ENCODE measurements around the gene GBX2. TPM values are rescaled to one million over a fixed set of nuclear protein-coding genes. Genes with fewer than 3 reads are reported as not detected.

The GBX2 gene
- total RNA-seq, 2 donors from 2014 or later, result not detected

GRCh38 chr2:236180076-236180816 is 12.1 kb upstream of the GBX2 start:
- ATAC-seq, result no peak
- Histone ChIP-seq H3K4me3 (no peak overlapping the region), H3K4me1 (peaks cover 27% of the 10 kb centered on the region), H3K27ac (no peak overlapping the region), H3K36me3 (replicated peaks in 1 of 2; ENCODE audit: insufficient read depth in 1 of 2, low read depth in 2 of 2) (no peaks in the 10 kb centered on the region), H3K27me3 (peaks cover 0 to 40% of the 10 kb centered on the region in 2 donors), H3K9me3 (peaks cover 0 to 4% (median 0%) of the 10 kb centered on the region in 3 donors)
- DNase-seq, result no peak
- WGBS, 2 donors, result 11 to 21% methylated on average over 12 of the region's 12 CpGs
- intact Hi-C loops (cut with DNase I), result no loop called here
- TF ChIP-seq CTCF (IDR thresholded peaks at IDR 0.05) (no peak), POLR2A (IDR thresholded peaks at IDR 0.05) (no peak)

DNA sequence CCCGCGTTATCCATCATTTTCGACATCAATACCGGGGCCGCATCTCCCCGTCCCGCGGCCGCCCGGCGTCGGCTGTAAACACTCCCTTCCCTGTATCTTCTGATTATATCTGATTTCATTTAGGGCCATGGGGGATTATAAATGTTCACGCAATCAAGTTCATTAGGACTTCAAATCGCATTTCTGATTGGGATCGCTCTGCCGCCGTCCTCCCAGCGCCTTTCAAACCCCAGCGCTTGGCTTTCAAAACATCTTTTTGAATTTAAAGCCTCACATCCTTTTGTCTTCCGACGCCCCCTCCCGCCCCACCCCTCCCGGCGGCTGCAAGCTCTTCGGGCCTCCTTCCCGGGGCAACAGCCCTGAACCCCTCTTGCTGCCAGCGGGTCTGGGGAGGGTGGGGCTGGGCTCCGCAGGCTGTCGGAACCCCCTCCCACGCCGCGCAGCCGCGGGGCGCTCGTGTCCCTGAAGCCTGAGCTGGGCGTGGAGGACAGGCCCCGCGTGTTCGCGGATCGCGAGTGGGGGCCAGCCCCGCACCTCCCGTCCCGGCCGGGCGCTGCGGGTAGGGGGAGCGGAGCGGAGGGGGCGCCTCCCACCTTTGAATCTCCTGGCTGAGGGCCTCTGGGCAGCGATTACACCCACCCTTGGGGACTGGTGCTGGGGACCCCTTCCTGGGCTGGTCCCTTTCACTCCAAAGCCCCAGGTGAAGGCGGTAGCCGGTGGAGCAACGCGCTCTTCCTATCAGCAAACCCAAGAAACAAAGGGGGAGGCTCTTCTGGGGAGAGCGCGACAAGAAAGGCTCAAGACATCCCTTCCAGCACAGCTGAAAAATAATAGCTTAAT is 11.3 kb upstream of the GBX2 start:
- Histone ChIP-seq H3K4me1 (peaks cover 27% of the 10 kb centered on the region), H3K27me3 (peaks cover 0 to 40% of the 10 kb centered on the region in 2 donors), H3K27ac (no peak overlapping the region), H3K9me3 (no peaks in the 10 kb centered on the region), H3K4me3 (no peak overlapping the region), H3K36me3 (replicated peaks in 1 of 2; ENCODE audit: insufficient read depth in 1 of 2, low read depth in 2 of 2) (no peaks in the 10 kb centered on the region)
- intact Hi-C loops (cut with DNase I), result loop anchor here (5.0 kb wide), 1 partner anchor 412 kb away; no protein-coding TSS in a partner anchor
- ATAC-seq, result no peak
- no peak for TF ChIP-seq POLR2A (IDR thresholded peaks at IDR 0.05)
- TF ChIP-seq CTCF (IDR thresholded peaks at IDR 0.05), result no peak
- DNase-seq, result no peak
- 5 to 10% methylated on average over 35 to 56 of the region's 59 CpGs for WGBS, 2 donors

DNA sequence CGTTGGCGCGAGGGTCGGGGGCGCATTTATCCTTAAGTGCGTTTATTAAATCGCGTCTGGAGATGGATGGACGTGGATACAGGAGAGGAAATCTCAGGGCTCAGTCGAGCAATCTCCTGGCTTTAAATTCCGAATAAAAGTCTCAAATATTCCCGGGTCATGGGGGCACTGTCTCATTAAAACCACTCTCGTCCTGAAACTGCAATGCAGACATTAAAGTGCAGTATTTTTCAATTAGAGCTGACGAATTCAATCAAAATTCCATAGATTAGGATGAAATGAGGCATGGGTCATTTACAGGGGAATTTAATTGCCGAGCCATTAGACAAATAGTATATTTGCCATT is 10.7 kb upstream of the GBX2 start:
- Histone ChIP-seq H3K4me3 (no peak overlapping the region), H3K4me1 (peaks cover 27% of the 10 kb centered on the region), H3K36me3 (replicated peaks in 1 of 2; ENCODE audit: insufficient read depth in 1 of 2, low read depth in 2 of 2) (no peaks in the 10 kb centered on the region), H3K27ac (no peak overlapping the region), H3K9me3 (no peaks in the 10 kb centered on the region), H3K27me3 (peaks cover 0 to 46% of the 10 kb centered on the region in 2 donors)
- no peak for ATAC-seq
- WGBS, 2 donors, result 3 to 5% methylated on average over 15 of the region's 15 CpGs
- no peak for DNase-seq
- intact Hi-C loops (cut with DNase I), result loop anchor here (5.0 kb wide), 1 partner anchor 412 kb away; no protein-coding TSS in a partner anchor
- TF ChIP-seq CTCF (IDR thresholded peaks at IDR 0.05) (no peak), POLR2A (IDR thresholded peaks at IDR 0.05) (no peak)

GRCh38 chr2:236177967-236178889 is 10.0 kb upstream of the GBX2 start:
- H3K27me3 ChIP-seq, result peaks cover 0 to 48% of the 10 kb centered on the region in 2 donors
- peaks cover 27% of the 10 kb centered on the region for H3K4me1 ChIP-seq
- 4 to 7% methylated on average over 48 to 60 of the region's 65 CpGs for WGBS, 2 donors
- no peaks in the 10 kb centered on the region for H3K36me3 ChIP-seq (replicated peaks in 1 of 2; ENCODE audit: insufficient read depth in 1 of 2, low read depth in 2 of 2)
- TF ChIP-seq CTCF (IDR thresholded peaks at IDR 0.05) (peak; percentile 45 to 71 (median 54)), POLR2A (IDR thresholded peaks at IDR 0.05) (no peak)
- H3K27ac ChIP-seq, result no peak overlapping the region
- DNase-seq (peak; percentile 41 to 70 (median 54)), ATAC-seq (peak; percentile 71)
- H3K4me3 ChIP-seq, result no peak overlapping the region
- no peaks in the 10 kb centered on the region for H3K9me3 ChIP-seq
- intact Hi-C loops (cut with DNase I), result loop anchor here (5.0 kb wide), 1 partner anchor 411 kb away; no protein-coding TSS in a partner anchor
